Karpas-422 (cell line): ENCODE results near the gene TMEM203. TPM values are rescaled to one million over a fixed set of nuclear protein-coding genes. Genes with fewer than 3 reads are reported as not detected.
"Not testable (repeated sequence)": the region's sequence is repeated elsewhere in the genome, so short reads cannot be mapped to it uniquely, and the experiment has no call there.

ENCODE experiments used
- DNase-seq: peaks from one replicate; pipeline ENCODE4 v3.0.0-alpha.2; 2015
- H2AFZ ChIP-seq: fragments of 200-600 bp; sonication (generic); 2 replicates; pipeline ENCODE4 v1.6.1; 2014; ENCODE audit warnings: antibody characterized with exemption, low read length, mixed read lengths
- H3K27ac ChIP-seq: fragments of 200-600 bp; sonication (generic); 2 replicates; pipeline ENCODE4 v1.5.1; 2014; ENCODE audit warnings: mild to moderate bottlenecking, low read length, moderate library complexity
- H3K27me3 ChIP-seq: fragments of 200-600 bp; sonication (generic); 2 replicates; pipeline ENCODE4 v1.6.1; 2014; ENCODE audit warnings: low read length, mixed read lengths
- H3K36me3 ChIP-seq: fragments of 200-600 bp; sonication (generic); 2 replicates; pipeline ENCODE4 v1.6.1; 2014; ENCODE audit warnings: low read length, mixed read lengths; ENCODE audit not compliant: insufficient read depth
- H3K4me1 ChIP-seq: fragments of 200-600 bp; sonication (generic); 2 replicates; pipeline ENCODE4 v1.6.1; 2014; ENCODE audit warnings: mild to moderate bottlenecking, low read length, mixed read lengths
- H3K4me2 ChIP-seq: fragments of 200-600 bp; sonication (generic); 2 replicates; pipeline ENCODE4 v1.6.1; 2014; ENCODE audit warnings: low read length, low read depth, mild to moderate bottlenecking; ENCODE audit not compliant: poor library complexity, severe bottlenecking
- H3K4me3 ChIP-seq: fragments of 200-600 bp; sonication (generic); 2 replicates; pipeline ENCODE4 v1.5.1; 2014; ENCODE audit warnings: mild to moderate bottlenecking, antibody characterized with exemption, low read length, mixed read lengths
- H3K79me2 ChIP-seq: fragments of 200-600 bp; sonication (generic); 2 replicates; pipeline ENCODE4 v1.6.1; 2014; ENCODE audit warnings: mild to moderate bottlenecking, low read length, mixed read lengths
- H3K9ac ChIP-seq: fragments of 200-600 bp; sonication (generic); 2 replicates; pipeline ENCODE4 v1.6.0; 2014; ENCODE audit warnings: low read length
- H3K9me2 ChIP-seq: fragments of 200-600 bp; sonication (generic), shearing (Covaris generic); replicated peaks from 2 replicates; pipeline ENCODE4 v1.6.0; 2014; ENCODE audit warnings: mild to moderate bottlenecking, low read length, moderate library complexity; ENCODE audit not compliant: insufficient read depth
- H3K9me3 ChIP-seq: fragments of 300-700, 200-600 bp; sonication (generic); 2 replicates; pipeline ENCODE4 v1.6.1; 2014; ENCODE audit warnings: low read length, mixed read lengths
- H4K20me1 ChIP-seq: fragments of 200-600 bp; sonication (generic); 2 replicates; pipeline ENCODE4 v1.6.1; 2014; ENCODE audit warnings: mild to moderate bottlenecking, antibody characterized with exemption, low read length, low read depth; ENCODE audit not compliant: insufficient read depth
- total RNA-seq: library from RNA; depleted of rRNA; stranded (reverse); fragments of >200 nt; shearing (Covaris generic); gene quantifications from 2 replicates; pipeline ENCODE4 v1.2.3, GENCODE V29; 2014; ENCODE audit warnings: low replicate concordance

The TMEM203 gene
- total RNA-seq, 1 experiment from 2014 or later: 30.6 TPM

DNA sequence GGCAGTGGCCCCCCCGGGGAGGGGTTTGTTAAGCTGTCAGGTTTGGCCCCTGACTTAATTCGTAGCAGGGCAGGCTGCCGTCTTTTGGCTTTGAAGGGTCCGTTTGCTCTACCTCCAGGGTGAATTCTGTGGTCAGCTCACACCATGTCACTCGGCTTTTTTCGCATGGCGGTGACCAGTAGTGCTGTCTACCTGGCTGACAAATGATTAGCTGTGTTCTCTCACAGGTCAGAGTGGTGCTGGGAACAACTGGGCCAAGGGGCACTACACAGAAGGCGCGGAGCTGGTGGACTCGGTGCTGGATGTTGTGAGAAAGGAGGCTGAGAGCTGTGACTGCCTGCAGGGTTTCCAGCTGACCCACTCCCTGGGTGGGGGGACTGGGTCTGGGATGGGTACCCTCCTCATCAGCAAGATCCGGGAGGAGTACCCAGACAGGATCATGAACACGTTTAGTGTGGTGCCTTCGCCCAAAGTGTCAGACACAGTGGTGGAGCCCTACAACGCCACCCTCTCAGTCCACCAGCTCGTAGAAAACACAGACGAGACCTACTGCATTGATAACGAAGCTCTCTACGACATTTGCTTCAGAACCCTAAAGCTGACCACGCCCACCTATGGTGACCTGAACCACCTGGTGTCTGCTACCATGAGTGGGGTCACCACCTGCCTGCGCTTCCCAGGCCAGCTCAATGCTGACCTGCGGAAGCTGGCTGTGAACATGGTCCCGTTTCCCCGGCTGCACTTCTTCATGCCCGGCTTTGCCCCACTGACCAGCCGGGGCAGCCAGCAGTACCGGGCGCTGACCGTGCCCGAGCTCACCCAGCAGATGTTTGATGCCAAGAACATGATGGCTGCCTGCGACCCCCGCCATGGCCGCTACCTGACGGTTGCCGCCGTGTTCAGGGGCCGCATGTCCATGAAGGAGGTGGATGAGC, 37.1 kb upstream of the TMEM203 start:
- Histone ChIP-seq H3K4me1 (peaks cover 31% of the 10 kb centered on the region), H3K79me2 (0 out of 2 replicates have a peak, but pooled peaks cover 5% of the 10 kb centered on the region), H3K27me3 (no peaks in the 10 kb centered on the region), H3K27ac (no peak overlapping the region), H3K4me3 (peak overlapping the region; percentile 98), H4K20me1 (peaks cover 36% of the 10 kb centered on the region), H3K4me2 (peak overlapping the region; percentile 98), H3K9ac (peak overlapping the region; percentile 97), H3K9me2 (no peaks in the 10 kb centered on the region), H2AFZ (no peak overlapping the region), H3K9me3 (no peaks in the 10 kb centered on the region), H3K36me3 (peaks cover 17% of the 10 kb centered on the region)
- DNase-seq: no peak

DNA sequence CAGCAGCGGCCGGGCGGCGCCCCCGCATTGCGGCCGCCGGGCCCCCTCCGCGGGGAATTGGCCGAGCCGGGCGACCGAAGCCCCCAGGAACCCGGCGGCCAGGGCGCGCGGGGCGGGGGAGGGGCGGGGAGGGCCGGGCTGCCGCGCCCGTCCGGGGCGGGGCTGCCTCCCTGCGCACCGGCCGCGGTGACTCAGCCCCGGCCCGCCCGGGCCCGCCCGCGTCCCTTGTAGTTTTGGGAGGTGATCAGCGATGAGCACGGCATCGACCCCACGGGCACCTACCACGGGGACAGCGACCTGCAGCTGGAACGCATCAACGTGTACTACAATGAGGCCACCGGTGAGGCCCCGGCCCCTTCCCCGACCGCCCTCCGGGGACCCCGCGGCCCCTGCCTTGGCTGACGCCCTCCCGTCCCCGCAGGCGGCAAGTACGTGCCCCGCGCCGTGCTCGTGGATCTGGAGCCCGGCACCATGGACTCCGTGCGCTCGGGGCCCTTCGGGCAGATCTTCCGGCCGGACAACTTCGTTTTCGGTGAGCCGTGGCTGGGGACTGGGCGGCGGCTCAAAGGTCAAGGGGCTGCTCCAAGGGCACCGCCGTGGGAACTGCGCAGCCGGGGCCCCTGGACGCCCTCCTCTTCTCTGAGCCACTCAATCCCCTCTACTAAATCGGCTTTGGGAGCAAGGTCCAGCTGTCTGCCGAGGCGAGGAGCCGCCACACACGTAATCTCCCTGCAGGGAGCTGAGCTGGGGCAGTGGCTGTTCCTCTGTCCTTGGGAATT, 36.2 kb upstream of the TMEM203 start:
- Histone ChIP-seq H4K20me1 (peaks cover 38% of the 10 kb centered on the region), H3K9me2 (no peaks in the 10 kb centered on the region), H3K4me1 (peaks cover 39% of the 10 kb centered on the region), H3K27ac (no peak overlapping the region), H3K27me3 (no peaks in the 10 kb centered on the region), H3K9ac (peak overlapping the region; percentile 97), H2AFZ (no peak overlapping the region), H3K79me2 (0 out of 2 replicates have a peak, but pooled peaks cover 5% of the 10 kb centered on the region), H3K9me3 (no peaks in the 10 kb centered on the region), H3K36me3 (peaks cover 17% of the 10 kb centered on the region), H3K4me3 (peak overlapping the region; percentile 98), H3K4me2 (peak overlapping the region; percentile 98)
- peak; percentile 64 for DNase-seq

DNA sequence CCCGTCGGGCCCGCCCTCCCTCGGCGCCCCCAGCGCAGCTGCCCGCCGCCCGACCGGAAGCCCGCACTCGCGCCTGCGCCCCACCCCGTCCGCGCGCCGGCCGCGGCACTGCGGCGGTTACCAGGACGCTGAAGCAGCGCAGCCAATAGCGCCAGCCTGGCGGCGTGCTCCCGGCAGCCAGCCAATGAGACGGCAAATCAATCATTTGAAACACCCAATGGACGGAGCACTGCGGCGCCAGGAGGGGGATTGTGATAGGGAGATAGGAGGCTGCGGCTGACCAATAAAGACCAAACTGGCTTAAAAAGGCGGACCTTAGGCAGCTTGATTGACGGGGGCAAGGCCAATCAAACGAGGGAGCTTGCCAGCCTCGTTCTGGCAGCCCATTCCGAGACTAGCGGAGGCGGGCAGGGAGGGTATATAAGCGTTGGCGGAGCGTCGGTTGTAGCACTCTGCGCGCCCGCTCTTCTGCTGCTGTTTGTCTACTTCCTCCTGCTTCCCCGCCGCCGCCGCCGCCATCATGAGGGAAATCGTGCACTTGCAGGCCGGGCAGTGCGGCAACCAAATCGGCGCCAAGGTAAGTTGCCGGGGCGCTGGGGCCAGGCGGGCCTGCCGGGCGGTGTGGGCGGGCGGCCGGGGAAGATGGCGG, 35.5 kb upstream of the TMEM203 start, which contains the start of gene TUBB4B:
TUBB4B (plus strand) TSS at position 447 of the 649 bp plus-strand sequence; CDS start at position 521, 74 bp downstream.
- peak; percentile 100 for DNase-seq
- Histone ChIP-seq H3K4me2 (peak within 1 kb of the TSS; percentile 98), H4K20me1 (peaks cover 40% of the 10 kb centered on the region), H3K79me2 (0 out of 2 replicates have a peak, but pooled peaks cover 5% of the 10 kb centered on the region), H3K27me3 (no peaks in the 10 kb centered on the region), H3K4me3 (peak within 1 kb of the TSS; percentile 98), H3K9me3 (no peaks in the 10 kb centered on the region), H3K4me1 (peaks cover 45% of the 10 kb centered on the region), H2AFZ (peak within 1 kb of the TSS; percentile 77), H3K9ac (peak within 1 kb of the TSS; percentile 97), H3K36me3 (peaks cover 17% of the 10 kb centered on the region), H3K27ac (peak within 1 kb of the TSS; percentile 88), H3K9me2 (no peaks in the 10 kb centered on the region)

DNA sequence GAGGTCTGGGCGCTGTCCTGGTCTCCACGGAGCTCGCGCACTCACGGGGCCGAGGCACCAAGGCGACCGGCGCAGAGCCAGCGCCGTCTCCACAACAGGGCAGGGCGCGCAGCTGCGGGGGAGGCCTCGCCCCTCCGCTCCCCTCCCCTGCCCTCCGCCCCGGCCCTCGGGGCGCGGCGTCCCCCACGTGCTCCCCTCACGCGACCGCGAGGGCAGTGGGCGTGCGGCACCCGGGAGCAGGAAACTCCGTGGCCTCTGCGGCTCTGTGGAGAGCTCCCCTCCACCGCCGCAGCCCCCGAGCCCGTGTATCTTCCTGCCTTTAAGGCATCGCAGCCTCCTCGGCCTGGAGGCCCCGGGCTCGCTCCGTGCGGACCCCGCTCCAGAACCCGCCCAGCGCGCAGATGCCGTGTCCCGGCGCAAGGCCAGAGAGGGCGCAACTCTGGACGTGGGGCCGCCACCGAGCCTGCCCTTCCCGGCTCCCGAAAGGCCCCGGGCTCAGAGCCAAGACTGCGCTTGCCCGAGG, 34.9 kb upstream of the TMEM203 start:
- DNase-seq: peak; percentile 88

DNA sequence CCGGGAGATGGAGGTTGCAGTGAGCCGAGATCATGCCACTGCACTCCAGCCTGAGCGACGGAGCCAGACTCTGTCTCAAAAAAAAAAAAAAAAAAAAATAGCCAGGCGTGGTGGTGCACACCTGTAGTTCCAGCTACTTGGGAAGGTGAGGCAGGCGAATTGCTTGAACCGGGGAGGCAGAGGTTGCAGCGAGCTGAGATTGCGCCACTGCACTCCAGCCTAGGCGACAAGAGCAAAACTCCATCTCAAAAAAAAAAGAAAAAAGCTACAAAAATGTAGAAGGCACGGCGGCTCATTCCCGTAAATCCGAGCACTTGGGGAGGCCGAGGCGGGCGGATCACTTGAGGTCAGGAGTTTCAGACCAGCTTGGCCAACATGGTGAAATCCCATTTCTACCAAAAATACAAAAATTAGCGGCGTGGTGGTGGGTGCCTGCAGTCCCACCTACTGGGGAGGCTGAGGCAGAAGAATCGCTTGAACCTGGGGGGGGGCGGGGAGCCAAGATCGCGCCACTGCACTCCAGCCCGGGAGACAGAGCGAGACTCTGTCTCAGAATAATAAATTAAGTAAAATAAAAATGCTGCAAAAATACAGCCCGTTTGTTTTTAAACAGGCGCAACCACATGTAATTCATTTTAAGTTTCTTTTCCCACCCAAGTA, 34.2 kb upstream of the TMEM203 start:
- H4K20me1 ChIP-seq: peaks cover 53% of the 10 kb centered on the region
- H2AFZ ChIP-seq: peak overlapping the region; percentile 77
- peak overlapping the region; percentile 85 for H3K4me3 ChIP-seq
- H3K36me3 ChIP-seq: peaks cover 17% of the 10 kb centered on the region
- peak overlapping the region; percentile 98 for H3K4me2 ChIP-seq
- H3K9me2 ChIP-seq, H3K79me2 ChIP-seq, H3K9me3 ChIP-seq, H3K27me3 ChIP-seq, DNase-seq: not testable (repeated sequence)
- H3K9ac ChIP-seq: peak overlapping the region; percentile 97
- peaks cover 58% of the 10 kb centered on the region for H3K4me1 ChIP-seq
- H3K27ac ChIP-seq: peak overlapping the region; percentile 88

More for the DNA sequence above, 34.9 kb upstream of the TMEM203 start:
- Histone ChIP-seq H3K4me1 (peaks cover 51% of the 10 kb centered on the region), H3K27me3 (no peaks in the 10 kb centered on the region), H3K36me3 (peaks cover 17% of the 10 kb centered on the region), H3K9me2 (no peaks in the 10 kb centered on the region), H3K9me3 (no peaks in the 10 kb centered on the region), H3K27ac (peak overlapping the region; percentile 88), H3K9ac (peak overlapping the region; percentile 97), H3K4me3 (peak overlapping the region; percentile 85), H3K79me2 (0 out of 2 replicates have a peak, but pooled peaks cover 5% of the 10 kb centered on the region), H3K4me2 (peak overlapping the region; percentile 98), H4K20me1 (peaks cover 46% of the 10 kb centered on the region), H2AFZ (peak overlapping the region; percentile 77)

DNA sequence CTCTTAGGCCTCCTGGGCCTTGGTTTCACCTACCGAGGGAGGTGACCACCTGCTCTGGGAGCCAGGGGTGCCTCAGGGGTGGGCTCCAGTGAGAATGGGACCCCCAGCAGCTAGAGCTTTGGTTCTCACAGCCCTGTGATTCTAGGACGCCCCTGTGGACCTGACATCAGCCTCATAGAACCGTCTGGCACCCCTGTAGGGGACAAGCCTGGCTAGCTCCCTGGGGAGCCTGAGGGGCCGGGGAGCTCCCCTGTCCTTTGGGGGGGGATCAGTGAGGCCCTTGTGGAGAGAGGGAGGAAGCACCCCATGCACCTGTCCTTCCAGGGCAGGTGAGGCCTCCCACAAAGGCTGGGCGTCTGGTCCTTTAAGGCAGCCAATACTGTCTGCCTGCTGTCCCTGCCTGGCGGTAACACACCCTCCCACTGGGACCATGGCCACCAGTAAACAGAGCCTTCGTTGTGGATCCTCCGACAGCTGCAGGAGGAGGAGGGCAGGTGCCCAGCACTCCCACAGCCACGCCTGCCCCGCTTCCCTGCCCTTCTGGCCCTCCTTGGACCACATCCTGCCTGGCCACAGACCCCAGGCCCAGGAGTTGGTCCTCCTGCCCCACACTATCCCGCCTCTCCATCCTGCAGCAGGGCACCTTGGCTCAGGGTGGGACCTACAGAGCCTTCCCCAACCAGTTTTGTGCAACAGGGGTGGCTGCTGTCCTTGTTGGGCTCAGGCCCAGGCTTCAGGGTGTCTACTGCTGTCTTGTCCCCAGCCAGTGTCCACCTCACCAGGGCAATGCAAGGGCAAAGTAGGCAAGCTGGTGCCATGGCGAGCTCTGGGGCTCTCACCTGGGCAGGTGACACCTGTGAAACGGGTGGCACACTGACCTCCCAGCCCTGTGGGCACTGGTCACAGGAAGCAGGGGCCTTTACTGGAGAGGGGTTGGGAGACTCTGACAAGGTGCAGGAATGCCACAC, 32.6 kb upstream of the TMEM203 start:
- no peak for DNase-seq
- H3K4me3 ChIP-seq: no peak overlapping the region
- peak overlapping the region; percentile 9 for H3K4me2 ChIP-seq
- peaks cover 15% of the 10 kb centered on the region for H3K36me3 ChIP-seq
- H4K20me1 ChIP-seq: peaks cover 51% of the 10 kb centered on the region
- peak overlapping the region; percentile 25; the same call in 1 of the 2 replicates for H3K9ac ChIP-seq
- 0 out of 2 replicates have a peak, but pooled peaks cover 5% of the 10 kb centered on the region for H3K79me2 ChIP-seq
- no peak overlapping the region for H3K27ac ChIP-seq
- peaks cover 65% of the 10 kb centered on the region for H3K4me1 ChIP-seq
- H3K9me3 ChIP-seq: no peaks in the 10 kb centered on the region
- H3K27me3 ChIP-seq: no peaks in the 10 kb centered on the region
- no peak overlapping the region for H2AFZ ChIP-seq
- no peaks in the 10 kb centered on the region for H3K9me2 ChIP-seq
